GM10248 (cell line): ENCODE results near the gene COL23A1.

Experiments used
- CTCF ChIA-PET: fragments of 300-600 bp; sonication (Branson Sonifier 250); formaldehyde crosslinking; extraction: SDS; loops from one replicate; lab custom pipeline; 2021; ENCODE audit warnings: antibody characterized with exemption; lab: Yijun Ruan, JAX
- POLR2A ChIA-PET: fragments of 350-650 bp; sonication (Branson Sonifier 250); formaldehyde crosslinking; extraction: SDS; loops from one replicate; lab custom pipeline; 2020; ENCODE audit warnings: antibody characterized with exemption; lab: Yijun Ruan, JAX
- DNase-seq: peaks from one replicate; pipeline ENCODE4 v3.0.0; 2012; ENCODE audit errors: extremely low spot score
- TF ChIP-seq, protein P1 (sequence below): IDR thresholded peaks from 2 replicates; pipeline ENCODE4 v1.5.1; 2012; ENCODE audit warnings: mild to moderate bottlenecking, low read depth; ENCODE audit errors: extremely low read depth, missing control alignments, control extremely low read depth

The COL23A1 gene

GRCh38 chr5:178196986-178197385 lies 393.2 kb downstream of the COL23A1 start:
- ChIA-PET CTCF (interaction anchor here (1.0 to 2.0 kb wide), 5 partner anchors 12 to 122 kb away, joined by 3 to 5 read pairs (median 4); partner anchors contain the start of genes NHP2 and PHYKPL), POLR2A (no interaction called here)
- peak; percentile 28 for DNase-seq
- TF ChIP-seq, protein P1, sequence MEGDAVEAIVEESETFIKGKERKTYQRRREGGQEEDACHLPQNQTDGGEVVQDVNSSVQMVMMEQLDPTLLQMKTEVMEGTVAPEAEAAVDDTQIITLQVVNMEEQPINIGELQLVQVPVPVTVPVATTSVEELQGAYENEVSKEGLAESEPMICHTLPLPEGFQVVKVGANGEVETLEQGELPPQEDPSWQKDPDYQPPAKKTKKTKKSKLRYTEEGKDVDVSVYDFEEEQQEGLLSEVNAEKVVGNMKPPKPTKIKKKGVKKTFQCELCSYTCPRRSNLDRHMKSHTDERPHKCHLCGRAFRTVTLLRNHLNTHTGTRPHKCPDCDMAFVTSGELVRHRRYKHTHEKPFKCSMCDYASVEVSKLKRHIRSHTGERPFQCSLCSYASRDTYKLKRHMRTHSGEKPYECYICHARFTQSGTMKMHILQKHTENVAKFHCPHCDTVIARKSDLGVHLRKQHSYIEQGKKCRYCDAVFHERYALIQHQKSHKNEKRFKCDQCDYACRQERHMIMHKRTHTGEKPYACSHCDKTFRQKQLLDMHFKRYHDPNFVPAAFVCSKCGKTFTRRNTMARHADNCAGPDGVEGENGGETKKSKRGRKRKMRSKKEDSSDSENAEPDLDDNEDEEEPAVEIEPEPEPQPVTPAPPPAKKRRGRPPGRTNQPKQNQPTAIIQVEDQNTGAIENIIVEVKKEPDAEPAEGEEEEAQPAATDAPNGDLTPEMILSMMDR = no peak

- TF ChIP-seq, protein P1 = no peak
- ChIA-PET CTCF (interaction anchor here (0.7 to 2.0 kb wide), 6 partner anchors 8 to 121 kb away, joined by 3 to 5 read pairs (median 4); partner anchors contain the start of genes HNRNPAB, NHP2 and PHYKPL), POLR2A (no interaction called here)
- DNase-seq = no peak
Measured at GRCh38 chr5:178196281-178196812, 393.8 kb downstream of the COL23A1 start.

DNA sequence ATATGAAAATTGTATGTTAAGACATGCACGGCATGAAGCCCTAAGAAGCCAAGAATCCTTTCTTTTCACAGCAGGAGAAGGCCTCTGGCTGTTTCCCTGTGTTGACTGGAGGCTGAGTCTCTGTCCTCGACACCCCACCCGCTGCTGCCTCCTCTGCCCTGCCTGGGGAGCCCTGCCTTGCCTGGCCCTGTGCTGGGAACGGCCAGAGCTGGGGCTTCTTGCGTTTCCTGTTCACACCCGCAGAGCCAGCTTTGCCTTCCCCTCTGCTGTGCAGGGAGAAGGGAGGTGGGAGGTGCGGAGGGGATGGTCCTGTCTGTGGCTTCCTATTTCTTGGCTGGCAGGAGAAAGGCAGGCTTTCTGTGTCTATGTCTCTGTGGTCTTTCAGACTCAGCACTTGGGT lies 396.2 kb downstream of the COL23A1 start:
- no peak for DNase-seq
- TF ChIP-seq, protein P1 = no peak
- ChIA-PET CTCF (no interaction called here), POLR2A (no interaction called here)

- no peak for DNase-seq
- POLR2A ChIA-PET = no interaction called here
- CTCF ChIA-PET = no interaction called here
- TF ChIP-seq, protein P1 = no peak
Measured at GRCh38 chr5:178193251-178193809, 396.9 kb downstream of the COL23A1 start.

- TF ChIP-seq, protein P1 = no peak
- DNase-seq = no peak
- ChIA-PET POLR2A (no interaction called here), CTCF (no interaction called here)
Measured at GRCh38 chr5:178192787-178193186, 397.4 kb downstream of the COL23A1 start.

- DNase-seq = no peak
- TF ChIP-seq, protein P1 = no peak
- CTCF ChIA-PET = no interaction called here
- POLR2A ChIA-PET = no interaction called here
Measured at GRCh38 chr5:178192244-178192643, 397.9 kb downstream of the COL23A1 start.

DNA sequence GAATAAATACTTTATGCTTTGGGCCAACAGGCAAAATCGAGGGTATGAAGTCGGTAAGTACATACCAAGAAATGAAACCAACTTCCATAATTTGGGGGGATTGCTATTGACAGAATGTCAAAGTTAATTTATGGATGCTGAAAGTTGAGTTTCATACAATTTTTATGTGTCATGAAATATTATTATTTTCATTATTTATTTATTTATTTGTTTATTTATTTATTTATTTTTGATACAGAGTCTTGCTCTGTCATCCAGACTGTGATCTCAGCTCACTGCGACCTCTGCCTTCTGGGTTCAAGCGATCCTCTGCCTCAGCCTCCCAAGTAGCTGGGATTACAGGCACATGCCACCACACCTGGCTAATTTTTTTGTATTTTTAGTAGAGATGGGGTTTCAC lies 398.5 kb downstream of the COL23A1 start:
- TF ChIP-seq, protein P1 = no peak
- ChIA-PET CTCF (no interaction called here), POLR2A (no interaction called here)
- no peak for DNase-seq
